GM19468 (cell line): ENCODE data around the gene DOC2A.
"Not testable (repeated sequence)": the region's sequence is repeated elsewhere in the genome, so short reads cannot be mapped to it uniquely, and the experiment has no call there.

ENCODE experiments used
- ATAC-seq: cut with Tn5 transposase; IDR thresholded peaks from one replicate; pipeline ENCODE4 v1.9.1; 2021; ENCODE audit warnings: mild to moderate bottlenecking, moderate library complexity, moderate number of reproducible peaks; ENCODE audit not compliant: unreplicated experiment; ENCODE audit errors: extremely low read depth

Gene DOC2A

GRCh38 chr16:30010844-30011713 is at the start of gene DOC2A:
DOC2A (minus strand) TSS chr16:30011027; CDS start chr16:30010222, 805 bp downstream.
- no peak for ATAC-seq

- no peak for ATAC-seq
Observed at GRCh38 chr16:30060346-30060745, 49.5 kb upstream of the DOC2A start.

DNA sequence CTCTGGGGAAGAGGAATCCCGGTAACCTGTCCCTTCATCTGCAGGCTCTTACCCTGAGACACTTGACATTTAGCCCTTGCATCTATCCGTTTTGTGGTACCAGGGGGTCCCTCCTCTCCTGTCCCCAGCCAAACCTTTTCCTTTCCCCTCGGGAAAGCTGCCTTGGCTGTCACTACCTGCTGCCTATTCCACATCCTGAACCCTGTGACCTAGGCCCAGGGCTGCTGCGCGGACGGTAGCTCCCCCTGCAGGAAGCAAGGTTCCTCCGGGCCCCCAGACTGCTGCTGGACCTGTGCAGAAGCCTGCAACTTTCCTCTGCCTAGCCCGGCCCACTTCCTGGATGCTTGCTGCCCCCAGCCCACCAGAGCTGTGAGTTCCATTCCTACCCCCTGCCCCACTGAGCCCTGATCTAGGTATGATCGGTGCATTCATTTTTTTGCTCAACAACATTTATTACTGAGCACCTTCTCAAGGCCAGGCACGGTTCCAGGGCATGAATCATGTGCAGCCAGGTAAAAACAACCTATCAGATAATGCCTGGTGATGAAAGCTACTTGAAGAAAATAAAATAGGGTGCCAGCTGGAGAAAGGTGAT is 44.2 kb upstream of the DOC2A start:
- ATAC-seq = no peak

DNA sequence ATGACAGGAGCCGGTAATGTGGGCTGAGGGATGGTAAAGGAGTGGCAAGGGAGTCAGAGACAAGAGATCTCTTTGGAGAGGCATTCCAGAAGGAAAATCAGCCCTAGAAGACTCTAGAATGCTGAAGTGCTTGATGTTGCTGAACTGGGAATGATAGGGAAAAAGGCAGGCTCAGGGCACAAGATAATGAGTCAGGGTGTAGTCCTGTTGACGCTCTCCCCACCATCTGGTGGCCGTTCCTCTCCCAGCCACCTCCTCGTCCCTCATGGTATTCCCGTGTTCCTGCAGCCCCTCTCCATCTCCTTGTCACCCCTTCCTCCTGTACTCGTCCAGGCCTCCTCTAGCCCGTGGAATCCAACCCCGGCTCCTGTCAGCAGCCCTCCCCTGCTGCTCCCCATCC is 43.6 kb upstream of the DOC2A start:
- no peak for ATAC-seq

DNA sequence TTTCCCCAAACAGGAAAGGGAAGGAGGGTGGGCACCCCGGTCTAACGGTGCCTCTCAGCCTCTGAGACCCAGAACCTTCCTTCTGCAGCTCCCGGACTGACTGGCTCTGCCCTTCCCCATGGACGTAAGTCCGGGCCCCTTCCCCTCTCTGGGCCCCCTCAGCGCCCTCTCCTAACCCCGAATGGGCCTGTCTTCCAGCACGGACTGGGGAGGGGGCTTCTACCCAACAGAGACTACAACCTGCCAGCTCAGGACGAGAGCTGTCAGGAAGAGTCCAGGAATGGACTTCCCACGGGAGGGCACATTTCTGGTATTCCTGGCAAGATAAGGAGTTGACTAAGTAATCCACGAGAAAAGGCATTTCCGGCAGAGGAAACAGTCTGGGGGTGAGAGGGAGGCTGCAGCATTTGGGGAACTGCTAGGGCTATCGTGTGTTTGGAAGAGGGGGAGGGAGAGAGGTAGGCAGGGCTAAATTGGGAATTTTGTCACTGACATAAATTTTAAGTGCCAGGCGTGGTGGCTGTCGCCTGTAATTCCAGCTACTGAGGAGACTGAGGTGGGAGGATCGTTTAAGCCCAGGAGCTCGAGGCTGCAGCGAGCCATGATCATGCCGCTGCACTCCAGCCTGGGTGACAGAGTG is 42.7 kb upstream of the DOC2A start:
- no peak for ATAC-seq

DNA sequence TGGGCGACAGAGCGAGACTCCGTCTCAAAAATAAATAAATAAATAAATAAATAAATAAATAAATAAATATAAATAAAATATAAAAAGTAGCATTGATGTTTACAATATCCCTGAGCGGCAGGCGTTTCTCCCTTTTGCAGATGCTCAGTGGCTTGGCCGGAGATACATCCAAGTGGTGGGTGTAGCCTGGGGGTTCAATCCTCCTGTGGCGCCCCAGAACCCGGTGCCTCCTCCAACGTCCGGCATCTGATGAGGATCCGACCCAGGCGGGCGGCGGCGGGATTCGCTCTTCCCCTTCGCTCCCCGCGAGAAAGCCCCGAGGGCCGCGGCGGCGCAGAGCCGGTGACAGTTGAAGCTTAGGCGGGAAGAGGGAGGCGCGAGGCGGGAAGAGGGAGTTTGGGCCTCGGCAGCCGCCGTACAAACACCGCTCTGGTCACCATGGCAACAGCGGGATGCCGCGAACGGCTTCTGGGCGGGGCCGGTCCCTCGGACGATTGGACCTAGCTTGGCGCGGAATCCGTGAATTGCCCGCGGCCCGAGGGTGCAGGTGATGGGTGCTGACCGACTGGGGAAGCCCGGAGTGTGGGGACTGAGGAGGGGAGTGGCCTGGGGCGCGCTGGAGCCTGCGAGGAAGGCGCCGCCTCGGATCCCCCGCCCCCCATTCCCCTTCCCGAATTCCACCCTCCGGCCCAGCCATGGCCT is 42.0 kb upstream of the DOC2A start:
- ATAC-seq = peak; percentile 25

GRCh38 chr16:30051518-30051917 is 40.7 kb upstream of the DOC2A start:
- ATAC-seq = no peak

DNA sequence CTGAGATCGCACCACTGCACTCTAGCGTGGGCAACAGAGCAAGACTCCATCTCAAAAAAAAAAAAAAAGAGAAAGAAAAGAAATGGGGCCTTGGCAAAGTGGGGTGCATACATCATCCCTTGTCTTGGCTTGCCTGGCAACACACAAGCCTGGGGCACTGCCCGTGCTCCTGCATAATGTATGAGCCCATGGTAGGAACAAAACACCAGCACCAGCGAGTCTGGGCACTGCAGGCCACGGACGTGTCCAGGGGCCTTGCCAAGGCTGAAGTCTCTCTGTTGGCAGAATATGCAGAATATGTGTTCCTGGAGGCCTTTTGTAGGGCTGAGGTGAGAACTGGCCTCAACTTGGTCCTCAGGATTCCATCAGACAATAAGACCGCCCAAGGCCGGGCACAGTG is 39.0 kb upstream of the DOC2A start:
- no peak for ATAC-seq

DNA sequence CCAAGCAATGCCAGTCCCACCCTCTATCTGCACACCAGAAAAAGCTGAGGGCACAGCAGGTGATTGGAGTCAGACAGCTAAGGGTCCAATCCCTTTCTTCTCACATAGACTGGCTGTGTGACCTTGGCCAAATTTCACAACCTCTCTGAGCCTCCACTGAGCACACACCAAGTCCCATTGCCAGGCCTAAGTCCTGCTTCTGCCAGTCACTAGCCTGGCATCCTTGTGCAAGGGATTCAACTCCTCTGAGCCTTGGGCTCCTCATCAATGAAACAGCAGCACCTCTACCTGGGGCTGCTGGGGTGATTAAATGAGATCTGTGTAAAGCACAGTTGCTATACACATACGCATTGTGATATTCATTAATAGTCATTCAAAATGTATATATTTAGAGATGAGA is 35.8 kb upstream of the DOC2A start:
- no peak for ATAC-seq

DNA sequence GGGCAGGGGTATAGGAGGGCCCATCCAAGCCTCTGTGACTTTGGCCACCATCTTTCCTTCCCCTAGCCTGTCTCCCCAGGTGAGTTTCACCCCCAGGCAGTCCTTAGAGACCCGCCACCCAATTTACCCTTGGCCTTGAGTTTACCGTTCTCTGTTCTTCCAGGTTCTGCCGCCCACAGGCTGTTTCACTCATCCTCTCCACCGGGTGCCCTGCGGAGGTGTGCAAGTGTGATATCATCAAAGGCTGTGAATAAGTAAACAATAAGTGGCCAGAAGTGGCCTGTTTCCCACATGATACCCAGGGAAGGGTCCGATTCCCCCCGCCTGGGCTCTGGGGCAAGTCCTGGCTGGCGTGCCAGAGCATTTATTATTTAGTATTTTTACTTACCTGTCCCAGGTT is 35.4 kb upstream of the DOC2A start:
- no peak for ATAC-seq

GRCh38 chr16:30041841-30042240 is 31.0 kb upstream of the DOC2A start:
- no peak for ATAC-seq

GRCh38 chr16:30040690-30041089 is 29.9 kb upstream of the DOC2A start:
- not testable (repeated sequence) for ATAC-seq

GRCh38 chr16:30040221-30040620 is 29.4 kb upstream of the DOC2A start:
- no peak for ATAC-seq

DNA sequence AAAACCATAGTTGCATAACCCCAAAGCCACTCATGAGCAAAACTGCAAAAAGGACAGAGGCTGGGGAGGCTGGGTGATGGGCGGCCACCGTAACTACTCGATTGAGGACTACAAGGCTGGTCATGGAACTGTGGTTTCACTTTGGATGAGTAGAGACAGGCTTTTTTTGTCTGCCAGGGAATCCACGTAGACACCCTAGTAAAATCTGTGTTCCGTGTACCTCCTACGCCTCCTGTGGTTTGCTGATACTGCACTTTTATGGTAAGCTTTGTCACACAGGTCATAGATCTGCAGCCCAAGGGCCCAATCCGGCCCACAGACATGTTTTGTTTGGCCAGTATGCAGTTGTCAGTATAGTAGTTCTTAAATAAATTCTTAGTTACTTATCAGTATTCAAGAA is 22.4 kb upstream of the DOC2A start:
- no peak for ATAC-seq

DNA sequence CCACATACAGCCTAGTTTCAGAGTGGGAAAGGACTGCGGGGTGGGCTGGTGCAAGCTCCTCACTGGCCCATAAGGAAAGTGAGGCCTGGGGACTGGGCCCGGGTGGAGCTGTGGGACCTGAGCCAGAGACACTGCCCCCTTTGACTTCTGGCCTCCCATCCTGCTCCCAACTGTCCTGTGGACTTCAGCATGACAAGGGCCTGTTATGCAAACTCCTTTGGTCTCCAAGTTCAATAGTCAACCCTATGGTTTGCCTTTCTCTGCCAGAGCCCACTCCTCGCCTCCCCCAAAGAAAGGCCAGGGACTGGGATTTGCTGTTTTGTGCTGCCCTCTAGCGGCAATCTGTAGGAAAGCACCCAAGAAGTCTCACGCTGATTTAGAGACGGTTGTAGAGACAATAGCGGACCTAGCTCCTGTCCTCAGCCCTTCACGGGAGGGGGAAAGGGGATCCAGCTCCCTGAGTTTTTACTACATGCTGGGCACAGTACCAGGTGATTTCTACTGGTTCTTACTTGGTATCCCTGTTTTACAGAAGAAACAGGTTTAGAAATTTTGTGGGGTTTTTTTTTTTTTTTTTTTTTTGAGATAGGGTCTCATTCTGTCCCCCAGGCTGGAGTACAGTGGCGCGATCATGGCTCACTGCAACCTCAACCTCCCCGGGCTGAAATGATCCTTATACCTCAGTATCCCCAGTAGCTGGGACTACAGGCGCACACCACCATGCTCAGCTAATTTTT is 21.4 kb upstream of the DOC2A start:
- no peak for ATAC-seq

DNA sequence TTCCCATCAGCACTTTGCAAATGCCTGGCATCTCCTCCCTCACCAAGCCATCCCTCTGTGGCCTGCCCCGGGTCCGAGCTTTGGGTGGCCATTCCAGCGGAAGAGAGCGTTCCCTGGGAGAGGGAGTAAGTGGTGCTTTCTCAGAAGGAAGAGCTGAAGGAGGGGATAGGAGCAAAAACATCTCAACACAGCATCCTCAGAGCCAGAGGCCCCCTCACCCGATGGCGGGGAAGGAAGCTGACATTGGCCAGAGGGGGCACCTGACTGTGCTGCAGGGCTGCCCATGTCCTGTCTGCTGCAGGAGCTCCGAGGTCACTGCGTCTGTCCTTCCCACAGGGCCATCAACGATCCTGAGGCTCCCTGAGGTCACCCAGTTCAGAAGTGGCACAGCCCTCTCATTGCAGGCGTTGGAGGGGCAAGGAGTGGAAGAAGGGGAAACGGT is 20.7 kb upstream of the DOC2A start:
- ATAC-seq = no peak

- no peak for ATAC-seq
Observed at GRCh38 chr16:30030841-30031413, 20.1 kb upstream of the DOC2A start, which contains the start of gene TLCD3B. TLCD3B (minus strand) TSS chr16:30031271; CDS start chr16:30030527, 744 bp downstream.

GRCh38 chr16:30030011-30030685 is 19.3 kb upstream of the DOC2A start:
- no peak for ATAC-seq
